Ascending aorta (tissue), 2 donors: ENCODE results near the gene SRPK2. TPM values are rescaled to one million over a fixed set of nuclear protein-coding genes. Genes with fewer than 3 reads are reported as not detected.

Source experiments
- DNase-seq, 2 donors: peaks; one replicate each; pipeline ENCODE4 v3.0.0-alpha.2; 2019; ENCODE audit warnings: low spot score in 2 of 2
- H3K27ac ChIP-seq, 2 donors: fragments of 200-600 bp; sonication (generic); one replicate each; pipeline ENCODE4 v1.5.1; 2016 to 2017; ENCODE audit warnings: mild to moderate bottlenecking in 1 of 2
- H3K27me3 ChIP-seq: fragments of 200-600 bp; sonication (generic); one replicate; pipeline ENCODE4 v1.5.1; 2017
- H3K36me3 ChIP-seq, 2 donors: fragments of 200-600 bp; sonication (generic); one replicate each; pipeline ENCODE4 v1.5.1; 2016
- H3K4me1 ChIP-seq, 2 donors: fragments of 200-600 bp; sonication (generic); one replicate each; pipeline ENCODE4 v1.5.1; 2016 to 2017; ENCODE audit warnings: mild to moderate bottlenecking in 1 of 2
- H3K4me3 ChIP-seq, 2 donors: fragments of 200-600 bp; sonication (generic); one replicate each; pipeline ENCODE4 v1.5.1; 2016 to 2017; ENCODE audit warnings: mild to moderate bottlenecking in 1 of 2
- H3K9me3 ChIP-seq, 2 donors: fragments of 200-600 bp; sonication (generic); one replicate each; pipeline ENCODE4 v1.5.1; 2016
- CTCF ChIP-seq, 3 experiments: fragments of 200-600 bp in 2 of 3; fragments of 450-650 bp in 1 of 3; sonication (generic) in 2 of 3; IDR thresholded peaks; one replicate each; pipeline ENCODE4 v1.5.1; 2016 to 2019; ENCODE audit warnings: antibody characterized with exemption in 3 of 3, mild to moderate bottlenecking in 1 of 3, moderate library complexity in 1 of 3
- intact Hi-C: fragments of 100-400 bp; cut with DNase I; formaldehyde crosslinking; loops from one replicate; pipeline ENCODE4 v1.15.1; 2023
- total RNA-seq: library from RNA; depleted of rRNA; stranded (reverse); fragments of >200 nt; gene quantifications from one replicate; pipeline ENCODE4 v1.1.0, GENCODE V29; 2016

SRPK2 gene
- total RNA-seq, 1 donor from 2014 or later: 26.2 TPM

- TF ChIP-seq CTCF (IDR thresholded peaks at IDR 0.05): no peak
- Histone ChIP-seq H3K9me3 (no peaks in the 10 kb centered on the region), H3K36me3 (peaks cover 0 to 5% of the 10 kb centered on the region in 2 donors), H3K27ac (no peak overlapping the region), H3K4me1 (no peaks in the 10 kb centered on the region), H3K27me3 (no peaks in the 10 kb centered on the region), H3K4me3 (no peak overlapping the region)
- intact Hi-C loops: no loop called here
- no peak for DNase-seq
Measured at GRCh38 chr7:105230486-105230885, 158.2 kb downstream of the SRPK2 start.

- H3K4me1 ChIP-seq: peaks cover 0 to 2% of the 10 kb centered on the region in 2 donors
- H3K4me3 ChIP-seq: no peak overlapping the region
- TF ChIP-seq CTCF (IDR thresholded peaks at IDR 0.05): no peak
- H3K27me3 ChIP-seq: no peaks in the 10 kb centered on the region
- no peak for DNase-seq
- H3K9me3 ChIP-seq: no peaks in the 10 kb centered on the region
- H3K36me3 ChIP-seq: peaks cover 0 to 5% of the 10 kb centered on the region in 2 donors
- intact Hi-C loops: no loop called here
- H3K27ac ChIP-seq: no peak overlapping the region
Measured at GRCh38 chr7:105229641-105230040, 159.1 kb downstream of the SRPK2 start.

GRCh38 chr7:105228555-105228954 lies 160.2 kb downstream of the SRPK2 start:
- peaks cover 0 to 2% of the 10 kb centered on the region in 2 donors for H3K4me1 ChIP-seq
- peaks cover 0 to 5% of the 10 kb centered on the region in 2 donors for H3K36me3 ChIP-seq
- intact Hi-C loops: no loop called here
- H3K4me3 ChIP-seq: no peak overlapping the region
- no peak for TF ChIP-seq CTCF (IDR thresholded peaks at IDR 0.05)
- no peak for DNase-seq
- H3K27ac ChIP-seq: no peak overlapping the region
- no peaks in the 10 kb centered on the region for H3K9me3 ChIP-seq
- H3K27me3 ChIP-seq: no peaks in the 10 kb centered on the region

- H3K9me3 ChIP-seq: no peaks in the 10 kb centered on the region
- H3K36me3 ChIP-seq: peaks cover 0 to 5% of the 10 kb centered on the region in 2 donors
- H3K4me3 ChIP-seq: no peak overlapping the region
- intact Hi-C loops: no loop called here
- H3K4me1 ChIP-seq: peaks cover 0 to 2% of the 10 kb centered on the region in 2 donors
- TF ChIP-seq CTCF (IDR thresholded peaks at IDR 0.05): no peak
- DNase-seq: no peak
- H3K27me3 ChIP-seq: no peaks in the 10 kb centered on the region
- no peak overlapping the region for H3K27ac ChIP-seq
Measured at GRCh38 chr7:105227391-105227790, 161.3 kb downstream of the SRPK2 start.

GRCh38 chr7:105224884-105225651 lies 163.7 kb downstream of the SRPK2 start:
- peaks cover 0 to 5% of the 10 kb centered on the region in 2 donors for H3K36me3 ChIP-seq
- H3K9me3 ChIP-seq: no peaks in the 10 kb centered on the region
- no peaks in the 10 kb centered on the region for H3K27me3 ChIP-seq
- no peak overlapping the region for H3K4me3 ChIP-seq
- H3K4me1 ChIP-seq: peaks cover 0 to 2% of the 10 kb centered on the region in 2 donors
- TF ChIP-seq CTCF (IDR thresholded peaks at IDR 0.05): no peak
- intact Hi-C loops: no loop called here
- DNase-seq: no peak
- H3K27ac ChIP-seq: no peak overlapping the region
